HG03469 (cell line): ENCODE measurements around the gene INTS7.

Source experiments
- ATAC-seq: cut with Tn5 transposase; IDR thresholded peaks from one replicate; pipeline ENCODE4 v1.9.1; 2021; ENCODE audit warnings: mild to moderate bottlenecking, moderate library complexity, moderate number of reproducible peaks; ENCODE audit not compliant: unreplicated experiment

Gene INTS7, protein sequence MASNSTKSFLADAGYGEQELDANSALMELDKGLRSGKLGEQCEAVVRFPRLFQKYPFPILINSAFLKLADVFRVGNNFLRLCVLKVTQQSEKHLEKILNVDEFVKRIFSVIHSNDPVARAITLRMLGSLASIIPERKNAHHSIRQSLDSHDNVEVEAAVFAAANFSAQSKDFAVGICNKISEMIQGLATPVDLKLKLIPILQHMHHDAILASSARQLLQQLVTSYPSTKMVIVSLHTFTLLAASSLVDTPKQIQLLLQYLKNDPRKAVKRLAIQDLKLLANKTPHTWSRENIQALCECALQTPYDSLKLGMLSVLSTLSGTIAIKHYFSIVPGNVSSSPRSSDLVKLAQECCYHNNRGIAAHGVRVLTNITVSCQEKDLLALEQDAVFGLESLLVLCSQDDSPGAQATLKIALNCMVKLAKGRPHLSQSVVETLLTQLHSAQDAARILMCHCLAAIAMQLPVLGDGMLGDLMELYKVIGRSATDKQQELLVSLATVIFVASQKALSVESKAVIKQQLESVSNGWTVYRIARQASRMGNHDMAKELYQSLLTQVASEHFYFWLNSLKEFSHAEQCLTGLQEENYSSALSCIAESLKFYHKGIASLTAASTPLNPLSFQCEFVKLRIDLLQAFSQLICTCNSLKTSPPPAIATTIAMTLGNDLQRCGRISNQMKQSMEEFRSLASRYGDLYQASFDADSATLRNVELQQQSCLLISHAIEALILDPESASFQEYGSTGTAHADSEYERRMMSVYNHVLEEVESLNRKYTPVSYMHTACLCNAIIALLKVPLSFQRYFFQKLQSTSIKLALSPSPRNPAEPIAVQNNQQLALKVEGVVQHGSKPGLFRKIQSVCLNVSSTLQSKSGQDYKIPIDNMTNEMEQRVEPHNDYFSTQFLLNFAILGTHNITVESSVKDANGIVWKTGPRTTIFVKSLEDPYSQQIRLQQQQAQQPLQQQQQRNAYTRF

DNA sequence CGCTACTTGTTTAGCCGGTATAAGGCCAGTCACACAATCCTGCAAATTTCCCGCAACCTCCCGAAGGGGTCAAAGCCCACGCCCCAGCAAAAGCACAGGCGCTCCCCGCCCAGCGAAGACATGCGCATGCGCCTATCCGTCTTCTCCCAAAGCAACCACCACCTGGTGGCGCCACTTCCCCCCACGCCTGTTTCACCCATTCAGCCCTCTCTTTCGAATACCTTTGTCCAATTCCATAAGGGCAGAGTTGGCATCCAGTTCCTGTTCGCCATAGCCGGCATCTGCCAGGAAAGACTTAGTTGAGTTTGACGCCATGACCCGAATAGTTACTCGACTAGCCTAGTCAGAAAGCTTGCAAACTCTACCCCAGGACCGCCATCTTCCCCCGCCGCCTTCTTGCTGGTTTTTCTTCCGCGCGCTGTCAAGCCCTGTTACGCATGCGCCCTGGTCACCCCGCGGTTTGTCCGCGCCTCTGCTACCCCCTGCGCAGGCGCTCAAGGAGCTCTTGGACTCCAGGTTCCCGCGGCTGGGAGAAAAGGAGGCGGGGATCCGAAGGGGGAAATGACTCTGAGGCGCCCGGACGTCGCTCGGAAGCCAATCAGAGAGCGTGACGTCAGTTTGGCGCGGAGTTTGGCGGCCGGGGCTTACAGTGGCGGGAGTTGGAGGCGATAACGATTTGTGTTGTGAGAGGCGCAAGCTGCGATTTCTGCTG is at the start of gene INTS7, which contains the start of gene DTL:
INTS7 (minus strand) TSS at position 435 of the 712 bp plus-strand sequence; CDS start at position 315, 120 bp downstream.
DTL (plus strand) TSS at position 626 of the 712 bp plus-strand sequence. CDS start 143 bp downstream, outside the sequence.
- ATAC-seq = peak; percentile 61

DNA sequence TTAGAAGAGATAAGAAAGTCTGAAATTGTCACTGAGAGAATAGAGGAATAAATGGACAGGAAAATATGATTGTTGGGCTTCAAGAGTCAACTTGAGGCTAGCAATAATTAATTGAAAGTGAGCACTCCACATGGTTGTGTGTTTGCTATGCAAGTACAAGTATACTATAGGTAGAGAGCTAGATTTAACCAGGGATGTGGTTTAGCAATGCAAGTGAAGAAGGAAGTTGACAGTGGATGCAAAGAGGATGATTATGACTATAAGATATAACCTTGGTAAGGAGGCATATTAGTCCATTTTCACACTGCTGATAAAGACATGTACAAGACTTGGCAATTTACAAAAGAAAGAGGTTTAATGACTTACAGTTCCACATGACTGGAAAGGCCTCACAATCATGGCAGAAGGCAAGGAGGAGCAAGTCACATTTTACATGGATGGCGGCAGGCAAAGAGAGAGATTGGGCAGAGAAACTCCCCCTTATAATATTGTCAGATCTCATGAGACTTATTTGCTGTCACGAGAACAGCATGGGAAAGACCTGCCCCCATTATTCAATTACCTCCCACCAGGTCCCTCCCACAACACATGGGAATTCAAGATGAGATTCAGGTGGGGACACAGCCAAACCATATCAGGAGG is 47.5 kb upstream of the INTS7 start:
- no peak for ATAC-seq

DNA sequence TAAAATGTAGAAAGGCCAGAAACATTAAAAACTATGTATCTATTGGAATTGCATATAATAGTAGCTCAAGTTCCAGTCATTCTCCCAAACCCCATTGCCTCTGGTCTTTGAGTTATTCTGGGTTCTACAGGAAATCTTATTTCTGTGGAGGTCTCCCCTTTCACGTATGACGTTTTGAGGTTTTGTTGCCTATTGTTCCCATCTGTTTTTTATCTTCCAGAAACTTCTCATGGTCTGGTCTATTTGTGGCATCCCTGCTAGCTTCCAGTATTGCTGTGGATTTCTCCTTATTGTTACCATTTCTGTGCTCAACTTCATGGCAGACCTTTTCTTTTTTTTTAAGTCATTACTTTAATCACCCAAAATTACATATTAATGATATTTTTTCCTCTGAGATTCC is 43.5 kb upstream of the INTS7 start:
- no peak for ATAC-seq

DNA sequence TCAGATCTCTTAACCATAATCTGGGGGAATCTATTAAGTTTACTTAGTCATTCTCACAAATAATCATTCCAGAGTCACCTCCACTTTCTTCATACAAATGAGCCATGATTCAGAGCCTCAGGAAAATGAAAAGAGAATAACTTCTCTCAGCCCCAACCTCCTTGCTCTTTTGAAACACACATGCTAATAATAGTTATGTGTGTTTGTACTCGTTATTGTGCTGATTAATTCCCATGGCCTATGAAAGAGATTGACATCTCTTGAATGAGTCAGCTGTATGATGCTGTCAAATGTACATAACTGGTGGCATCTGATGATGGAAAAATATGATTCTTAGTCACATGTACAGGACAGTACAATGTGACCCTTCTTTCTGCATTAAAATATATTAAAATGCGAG is 41.7 kb upstream of the INTS7 start:
- ATAC-seq = no peak

DNA sequence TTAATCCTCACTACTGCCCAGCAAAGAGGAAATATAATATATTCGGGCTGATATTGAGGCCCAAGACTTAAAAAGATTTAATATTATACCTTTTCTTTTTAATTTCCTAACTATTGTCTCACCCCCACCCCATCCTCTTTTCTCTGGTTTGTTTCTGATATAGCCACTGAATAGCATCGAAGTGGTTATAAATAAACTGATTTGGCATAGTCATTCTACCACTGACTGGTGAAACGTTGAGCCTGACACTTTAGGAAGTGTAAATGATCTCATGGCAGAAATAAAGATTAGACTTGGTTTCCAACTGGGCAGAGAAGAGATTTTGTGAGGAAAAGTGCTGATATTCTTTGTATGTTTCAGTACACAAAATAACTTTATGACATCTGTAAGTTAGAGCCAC is 39.5 kb upstream of the INTS7 start:
- ATAC-seq = no peak

DNA sequence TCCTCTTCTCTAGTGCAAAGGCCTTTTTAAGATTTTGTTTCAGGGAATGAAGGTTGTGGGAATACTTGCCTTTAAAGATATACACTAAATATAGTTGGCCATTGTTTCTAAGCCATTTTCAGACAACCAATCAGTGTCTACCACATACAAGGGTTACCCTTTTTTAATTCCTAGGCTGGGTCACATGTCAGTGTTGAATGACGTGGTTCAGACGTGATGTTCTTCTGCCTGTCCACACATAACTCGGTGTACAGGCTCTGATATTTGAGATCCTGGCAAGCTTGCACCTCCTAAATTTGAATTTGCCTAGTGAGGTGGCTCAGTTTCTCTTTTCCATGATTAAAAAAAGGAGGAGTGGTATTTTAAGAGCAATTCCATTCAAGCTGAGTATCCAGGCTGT is 39.0 kb upstream of the INTS7 start:
- no peak for ATAC-seq

DNA sequence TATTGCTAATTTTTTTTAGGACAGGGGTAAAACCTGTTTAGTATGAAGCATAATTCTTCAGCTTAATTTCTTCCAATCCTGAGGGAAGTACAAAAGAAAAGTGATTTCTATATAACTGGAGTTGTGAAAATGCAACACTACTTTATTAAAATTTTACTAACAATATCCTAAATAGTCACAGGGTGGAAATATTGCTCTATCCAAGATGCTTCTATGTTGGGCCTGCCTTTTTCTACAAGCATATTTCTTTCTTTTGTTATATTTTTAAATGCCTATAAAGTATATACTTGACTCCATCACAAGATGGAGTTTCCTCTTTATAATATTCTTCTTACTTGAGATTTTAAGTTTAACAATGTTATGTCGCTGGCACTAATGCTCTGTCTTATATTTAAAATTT is 38.1 kb upstream of the INTS7 start:
- ATAC-seq = no peak

DNA sequence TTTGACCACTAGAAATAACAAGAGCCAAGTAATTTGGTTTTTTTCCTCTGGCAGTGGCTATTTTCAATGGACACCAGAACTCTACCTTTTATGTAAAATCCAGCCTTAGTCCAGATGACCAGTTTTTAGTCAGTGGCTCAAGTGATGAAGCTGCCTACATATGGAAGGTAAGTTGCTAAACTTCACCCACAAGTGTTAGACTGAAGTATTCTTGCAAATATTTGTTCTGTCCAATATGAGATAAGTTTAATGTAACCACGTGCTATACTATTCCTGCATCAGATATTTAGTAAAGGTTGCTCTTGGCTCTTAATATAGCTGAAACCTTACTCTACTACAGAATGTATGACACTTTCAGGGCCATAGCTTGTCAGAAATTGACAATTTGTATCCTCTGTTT is 36.7 kb upstream of the INTS7 start:
- no peak for ATAC-seq

DNA sequence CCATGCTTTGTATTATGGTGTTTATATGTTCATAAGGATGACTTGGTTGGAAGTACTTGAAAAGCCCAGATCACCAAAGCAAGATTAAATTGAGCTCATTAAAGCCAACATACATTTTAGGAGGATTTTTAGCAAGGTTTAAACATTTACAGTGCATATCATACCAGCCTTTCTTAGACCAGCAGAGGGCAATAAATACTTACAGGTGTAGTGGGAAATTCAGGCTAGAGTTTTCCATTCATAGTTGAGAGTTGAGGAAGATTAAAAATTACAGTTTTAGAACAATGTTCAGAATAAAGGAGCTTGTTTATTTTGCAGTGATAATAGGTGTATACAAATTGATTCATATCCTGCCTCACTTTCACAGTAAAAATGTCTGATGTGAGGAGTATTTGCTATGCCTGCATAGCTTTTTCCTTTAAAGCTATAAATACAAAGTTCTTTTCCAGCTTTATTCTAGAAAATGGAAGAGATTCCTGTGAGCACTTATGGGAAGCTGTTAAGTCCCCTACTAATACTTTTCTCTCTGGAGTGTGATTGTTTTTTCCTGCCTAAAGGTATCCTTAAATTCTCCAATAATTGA is 35.5 kb upstream of the INTS7 start:
- no peak for ATAC-seq

DNA sequence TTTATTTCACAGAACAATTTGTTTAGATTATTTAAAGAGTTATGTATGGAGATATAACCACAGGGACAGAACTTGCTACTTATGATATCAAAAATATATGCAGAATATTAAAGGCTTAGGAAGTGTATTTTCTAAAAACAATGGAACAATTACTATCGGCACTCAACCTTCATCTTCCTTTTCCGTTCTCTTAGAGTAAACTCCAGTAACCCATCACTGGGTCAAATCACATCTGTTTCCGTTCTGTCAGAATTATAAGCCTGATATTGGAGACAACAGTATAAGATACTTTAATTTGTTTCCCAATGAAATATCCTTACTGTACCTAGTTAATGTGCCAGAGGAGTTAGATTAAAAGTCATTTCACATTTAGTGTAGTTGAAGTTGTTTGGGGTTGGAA is 32.4 kb upstream of the INTS7 start:
- ATAC-seq = no peak

DNA sequence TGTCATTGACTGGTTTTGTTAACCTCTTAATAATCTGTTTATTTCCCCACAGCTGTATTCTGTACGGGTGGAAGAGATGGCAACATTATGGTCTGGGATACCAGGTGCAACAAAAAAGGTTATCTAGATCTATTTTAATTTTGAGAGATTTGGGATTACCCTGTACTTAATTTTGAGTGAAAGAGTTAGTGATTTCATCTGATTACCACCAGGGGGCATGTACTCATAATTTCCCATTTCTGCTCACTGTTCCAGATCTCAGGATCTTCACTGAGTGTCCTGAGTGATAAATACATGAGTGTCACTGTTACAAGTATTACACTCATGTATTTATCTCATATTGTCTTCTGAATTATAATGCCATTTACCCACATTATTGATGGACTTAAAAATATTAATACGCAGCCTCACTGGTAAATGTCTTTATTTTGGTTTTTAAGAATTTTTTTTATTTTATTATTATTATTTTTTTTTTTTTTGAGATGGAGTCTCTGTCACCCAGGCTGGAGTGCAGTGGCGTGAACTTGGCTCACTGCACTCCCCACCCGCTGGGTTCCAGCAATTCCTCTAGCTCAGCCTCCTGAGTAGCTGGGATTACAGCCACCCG is 27.6 kb upstream of the INTS7 start:
- ATAC-seq = no peak

DNA sequence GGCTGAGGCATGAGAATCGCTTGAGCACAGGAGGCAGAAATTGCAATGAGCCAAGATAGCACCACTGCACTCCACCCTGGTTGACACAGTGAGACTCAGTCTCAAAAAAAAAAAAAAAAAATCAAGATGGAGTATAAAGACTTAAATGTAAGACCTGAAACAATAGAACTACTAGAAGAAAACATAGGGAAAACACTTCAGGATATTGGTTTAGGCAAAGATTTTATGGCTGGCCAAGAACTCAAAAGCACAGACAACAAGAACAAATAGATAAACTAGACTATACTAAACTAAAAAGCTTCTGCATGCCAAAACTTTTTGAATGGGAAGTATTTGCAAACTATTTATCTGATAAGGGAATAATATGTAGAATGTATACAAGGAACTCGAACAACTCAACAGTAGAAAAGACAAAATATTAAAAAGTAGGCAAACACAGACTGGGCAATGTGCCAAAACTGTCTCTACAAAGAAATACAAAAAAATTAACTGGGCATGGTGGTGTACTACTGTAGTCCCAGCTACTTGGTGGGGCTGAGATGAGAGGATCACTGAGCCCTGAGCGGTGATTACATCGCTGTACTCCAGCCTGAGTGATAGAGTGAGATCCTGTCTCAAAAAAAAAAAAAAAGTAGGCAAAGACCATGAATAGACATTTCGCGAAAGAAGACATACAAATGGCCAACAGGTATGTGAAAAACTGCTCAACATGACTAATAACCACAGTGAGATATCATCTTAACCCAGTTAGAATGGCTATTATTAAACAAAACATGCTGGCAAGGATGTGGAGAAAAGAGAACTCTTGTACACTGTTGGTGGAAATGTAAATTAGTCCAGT is 25.5 kb upstream of the INTS7 start:
- ATAC-seq = no peak

DNA sequence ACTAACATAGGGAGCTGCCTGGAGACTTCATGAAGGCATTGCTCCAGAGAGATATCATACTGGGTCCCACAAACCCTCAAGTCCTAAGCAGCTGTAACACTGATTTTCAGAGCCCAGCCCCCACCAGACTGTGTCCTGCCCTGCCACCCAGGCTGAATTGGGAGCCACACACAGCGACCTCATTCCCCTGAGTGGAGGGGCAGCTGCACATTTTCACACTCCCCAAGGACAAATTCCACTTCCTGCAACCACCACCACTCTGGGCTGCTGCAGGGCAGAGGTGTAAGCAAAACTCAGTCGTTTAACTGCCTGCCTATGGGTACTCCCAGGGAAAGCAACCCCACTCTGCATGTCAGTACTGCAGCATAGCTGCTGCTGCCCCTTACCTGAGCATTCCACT is 20.0 kb upstream of the INTS7 start:
- ATAC-seq = no peak

DNA sequence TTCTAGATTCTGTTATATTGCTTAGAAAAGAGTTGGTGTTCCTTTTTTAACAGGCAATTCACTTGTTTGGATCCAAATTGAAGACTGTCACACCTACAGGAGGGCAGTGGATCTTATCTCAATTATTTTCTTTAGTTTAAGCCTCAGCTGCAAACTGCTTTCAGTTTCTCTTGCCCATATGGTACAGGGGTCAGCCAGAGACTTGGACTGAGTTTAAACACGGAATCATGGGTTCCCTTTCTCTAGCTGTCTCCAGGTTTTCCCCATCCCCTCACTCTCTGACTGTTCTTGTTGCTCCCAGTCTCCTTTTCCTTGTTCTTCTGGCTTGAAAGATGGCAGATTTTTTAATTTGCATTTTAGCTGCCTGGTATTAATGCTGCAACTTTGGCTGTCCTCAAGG is 18.6 kb upstream of the INTS7 start:
- no peak for ATAC-seq

DNA sequence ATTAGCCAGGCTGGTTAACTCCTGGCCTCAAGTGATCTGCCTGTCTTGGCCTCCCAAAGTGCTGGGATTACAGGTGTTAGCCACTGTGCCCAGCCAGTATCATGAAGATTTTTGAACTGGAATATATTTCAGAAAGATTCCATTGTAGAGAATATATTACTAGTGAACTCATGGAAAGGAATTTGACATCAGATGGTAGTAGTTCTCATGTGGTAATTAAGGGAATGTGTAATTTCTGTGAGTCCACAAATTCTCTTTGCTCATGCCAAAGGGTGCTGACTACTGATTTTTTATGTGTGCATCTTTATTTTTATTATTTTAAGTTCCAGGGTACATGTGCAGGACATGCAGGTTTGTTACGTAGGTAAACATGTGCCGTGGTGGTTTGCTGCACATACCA is 10.6 kb upstream of the INTS7 start:
- no peak for ATAC-seq

DNA sequence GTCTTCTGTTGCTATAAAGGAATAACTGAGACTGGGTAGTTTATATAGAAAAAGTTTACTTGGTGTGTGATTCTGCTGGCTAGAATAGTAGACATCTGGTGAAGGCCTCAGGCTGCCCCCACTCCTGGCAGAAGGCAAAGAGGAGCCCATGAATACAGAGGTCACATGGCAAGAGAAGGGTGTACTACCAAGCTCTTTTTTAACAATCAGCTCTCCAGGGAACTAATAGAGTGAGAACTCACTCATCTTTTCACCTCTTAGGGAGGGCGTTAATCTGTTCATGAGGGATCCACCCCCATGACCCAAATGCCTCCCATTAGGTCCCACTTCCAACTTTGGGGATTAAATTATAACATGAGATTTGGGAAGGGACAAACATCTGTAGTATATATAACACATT is 9.5 kb upstream of the INTS7 start:
- ATAC-seq = no peak

DNA sequence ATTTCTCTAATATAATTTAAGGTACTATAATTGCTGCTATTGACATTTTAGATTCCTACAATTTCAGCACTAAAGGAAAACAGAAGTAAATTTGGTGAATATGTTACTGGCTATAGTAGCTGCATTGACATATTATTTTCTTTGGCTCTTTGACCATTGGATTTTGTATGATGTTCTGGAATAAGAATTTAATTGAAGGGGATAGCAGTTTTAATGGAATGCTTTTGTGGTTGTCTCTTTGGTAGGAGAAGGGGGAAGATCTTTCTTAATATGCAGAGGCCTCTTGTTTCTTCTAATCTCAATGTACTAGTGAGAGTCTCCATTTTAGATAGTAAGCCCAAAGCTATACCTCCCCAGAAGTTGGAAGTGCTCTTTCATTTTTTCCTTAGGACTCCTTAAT is 7.1 kb upstream of the INTS7 start:
- ATAC-seq = no peak

DNA sequence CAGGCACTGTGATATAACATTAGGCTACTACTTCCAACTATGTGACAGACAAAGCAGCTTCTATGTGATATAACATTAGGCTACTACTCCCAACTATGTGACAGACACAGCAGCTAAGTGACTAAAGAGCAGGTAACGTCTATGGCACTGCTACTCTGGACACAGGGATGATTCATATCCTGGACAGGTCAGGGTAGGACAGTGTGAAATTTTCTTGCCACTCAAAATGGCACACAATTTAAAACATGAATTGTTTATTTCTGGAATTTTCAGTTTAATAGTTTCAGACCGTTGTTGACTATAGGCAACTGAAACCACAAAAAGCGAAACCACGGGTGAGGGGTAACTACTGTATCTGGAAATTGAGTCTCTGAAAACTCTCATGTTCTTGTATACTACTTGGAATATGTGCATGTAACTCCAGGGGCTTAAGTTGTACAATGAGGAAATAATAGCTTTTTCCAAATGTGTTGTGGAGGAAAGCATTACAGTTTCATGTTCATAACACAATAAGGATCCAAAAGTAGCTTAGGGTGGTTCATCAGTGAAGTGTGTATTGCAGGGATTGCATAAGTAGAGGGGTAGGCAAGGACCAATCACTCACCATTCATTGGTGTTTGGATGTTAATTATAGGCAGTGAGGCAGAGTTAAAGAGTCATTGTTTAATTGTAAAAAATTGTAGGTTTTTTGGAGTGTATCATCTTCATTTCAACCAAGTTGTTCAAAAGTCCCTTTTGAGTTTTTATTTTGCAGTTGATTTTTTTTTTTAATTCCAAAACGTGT is 5.5 kb upstream of the INTS7 start:
- ATAC-seq = no peak
